ENCODE results near the gene SLC38A10. TPM values are rescaled to one million over a fixed set of nuclear protein-coding genes. Genes with fewer than 3 reads are reported as not detected.

SLC38A10 gene
- total and polyA plus RNA-seq, 2 of the 13 experiments (the other 11 are each of a cell fraction or from before 2014, with no cell fraction given) = 23.4 to 55.8 TPM

DNA sequence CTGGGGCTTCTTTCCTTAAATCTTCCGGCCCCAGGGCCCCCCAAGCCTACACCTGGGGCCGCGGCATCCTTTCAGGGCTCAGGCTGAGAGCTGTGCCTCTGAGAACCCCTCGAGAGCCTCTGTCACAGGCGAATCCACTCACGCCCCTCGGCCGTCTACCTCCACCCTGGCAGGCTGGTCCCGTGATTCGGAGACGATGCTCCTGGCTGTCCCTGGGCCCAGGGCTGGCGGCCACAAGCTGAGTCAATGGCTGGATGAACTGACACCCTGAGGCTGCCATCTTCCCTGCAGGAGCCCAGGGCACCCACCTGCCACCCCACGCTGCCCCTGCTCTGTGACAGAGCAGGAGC lies 60.6 kb downstream of the SLC38A10 start:
- 97% methylated on average over 13 of the region's 13 CpGs for WGBS (ENCODE audit: low lambda C conversion rate)
- Histone ChIP-seq H3K27me3 (ENCODE audit: control insufficient read depth in 1 of 2, insufficient read depth in 2 of 2, low read length in 2 of 2) (no peaks in the 10 kb centered on the region; a peak in 1 of 5 replicates), H3K4me3 (replicated peaks in 1 of 3; ENCODE audit: insufficient read depth in 1 of 3, low read depth in 2 of 3, low read length in 3 of 3) (no peak overlapping the region), H3K9ac (ENCODE audit: insufficient read depth, low read depth, low read length) (no peak overlapping the region), H2AFZ (ENCODE audit: low read length) (no peak overlapping the region), H3K9me3 (ENCODE audit: low read length) (no peaks in the 10 kb centered on the region), H4K20me1 (ENCODE audit: insufficient read depth, low read length) (peaks cover 4% of the 10 kb centered on the region; the same call in 1 of the 2 replicates), H3K4me2 (ENCODE audit: low read depth, low read length) (no peak overlapping the region), H3K4me1 (ENCODE audit: insufficient read depth, low read length) (peaks cover 12% of the 10 kb centered on the region), H3K79me2 (ENCODE audit: insufficient read depth, low read length) (peaks cover 21% of the 10 kb centered on the region), H3K27ac (ENCODE audit: extremely low read length, insufficient read depth, low read length) (no peak overlapping the region), H3K36me3 (replicated peaks in 1 of 2; ENCODE audit: control insufficient read depth in 1 of 2, insufficient read depth in 2 of 2, low read length in 2 of 2) (peaks cover 25 to 31% of the 10 kb centered on the region in 2 experiments; a peak in 4 of 5 replicates)
- DNase-seq (ENCODE audit: low spot score) (no peak), FAIRE-seq (no peak), ATAC-seq (no peak)
- BruUV-seq (replicated peaks) = no TSS peak
- intact Hi-C loops (cut with micrococcal nuclease; ENCODE audit: unreplicated experiment) = no loop called here
- ChIA-PET CTCF (ENCODE audit: low intra/inter-chr PET ratio, low total read pairs) (no interaction called here), POLR2A (interaction anchor here (1.7 kb wide), 1 partner anchor 12 kb away, joined by 5 read pairs; the partner anchor contains the start of gene CEP131)
- in situ Hi-C loops (cut with HindIII; ENCODE audit: extremely low pct_ligation_motif_present, low pct_unique_long_range_greater_than_20kb) = no loop called here
- TF ChIP-seq, protein P1, sequence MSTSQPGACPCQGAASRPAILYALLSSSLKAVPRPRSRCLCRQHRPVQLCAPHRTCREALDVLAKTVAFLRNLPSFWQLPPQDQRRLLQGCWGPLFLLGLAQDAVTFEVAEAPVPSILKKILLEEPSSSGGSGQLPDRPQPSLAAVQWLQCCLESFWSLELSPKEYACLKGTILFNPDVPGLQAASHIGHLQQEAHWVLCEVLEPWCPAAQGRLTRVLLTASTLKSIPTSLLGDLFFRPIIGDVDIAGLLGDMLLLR (CRISPR knock-in tag; IDR thresholded peaks at IDR 0.05) = no peak
- TF ChIP-seq AKNA (CRISPR knock-in tag; IDR thresholded peaks at IDR 0.05; ENCODE audit: borderline replicate concordance) (no peak), ZNF652 (CRISPR knock-in tag; IDR thresholded peaks at IDR 0.05; ENCODE audit: borderline replicate concordance, low read depth) (no peak), ZNF501 (CRISPR knock-in tag; IDR thresholded peaks at IDR 0.05) (no peak), FOXM1 (CRISPR knock-in tag; IDR thresholded peaks at IDR 0.05) (no peak)
- TF ChIP-seq, protein P2, sequence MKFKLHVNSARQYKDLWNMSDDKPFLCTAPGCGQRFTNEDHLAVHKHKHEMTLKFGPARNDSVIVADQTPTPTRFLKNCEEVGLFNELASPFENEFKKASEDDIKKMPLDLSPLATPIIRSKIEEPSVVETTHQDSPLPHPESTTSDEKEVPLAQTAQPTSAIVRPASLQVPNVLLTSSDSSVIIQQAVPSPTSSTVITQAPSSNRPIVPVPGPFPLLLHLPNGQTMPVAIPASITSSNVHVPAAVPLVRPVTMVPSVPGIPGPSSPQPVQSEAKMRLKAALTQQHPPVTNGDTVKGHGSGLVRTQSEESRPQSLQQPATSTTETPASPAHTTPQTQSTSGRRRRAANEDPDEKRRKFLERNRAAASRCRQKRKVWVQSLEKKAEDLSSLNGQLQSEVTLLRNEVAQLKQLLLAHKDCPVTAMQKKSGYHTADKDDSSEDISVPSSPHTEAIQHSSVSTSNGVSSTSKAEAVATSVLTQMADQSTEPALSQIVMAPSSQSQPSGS (CRISPR knock-in tag; IDR thresholded peaks at IDR 0.05) = no peak
- TF ChIP-seq, protein P3, sequence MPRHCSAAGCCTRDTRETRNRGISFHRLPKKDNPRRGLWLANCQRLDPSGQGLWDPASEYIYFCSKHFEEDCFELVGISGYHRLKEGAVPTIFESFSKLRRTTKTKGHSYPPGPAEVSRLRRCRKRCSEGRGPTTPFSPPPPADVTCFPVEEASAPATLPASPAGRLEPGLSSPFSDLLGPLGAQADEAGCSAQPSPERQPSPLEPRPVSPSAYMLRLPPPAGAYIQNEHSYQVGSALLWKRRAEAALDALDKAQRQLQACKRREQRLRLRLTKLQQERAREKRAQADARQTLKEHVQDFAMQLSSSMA (CRISPR knock-in tag; IDR thresholded peaks at IDR 0.05) = no peak
- TF ChIP-seq, protein P4, sequence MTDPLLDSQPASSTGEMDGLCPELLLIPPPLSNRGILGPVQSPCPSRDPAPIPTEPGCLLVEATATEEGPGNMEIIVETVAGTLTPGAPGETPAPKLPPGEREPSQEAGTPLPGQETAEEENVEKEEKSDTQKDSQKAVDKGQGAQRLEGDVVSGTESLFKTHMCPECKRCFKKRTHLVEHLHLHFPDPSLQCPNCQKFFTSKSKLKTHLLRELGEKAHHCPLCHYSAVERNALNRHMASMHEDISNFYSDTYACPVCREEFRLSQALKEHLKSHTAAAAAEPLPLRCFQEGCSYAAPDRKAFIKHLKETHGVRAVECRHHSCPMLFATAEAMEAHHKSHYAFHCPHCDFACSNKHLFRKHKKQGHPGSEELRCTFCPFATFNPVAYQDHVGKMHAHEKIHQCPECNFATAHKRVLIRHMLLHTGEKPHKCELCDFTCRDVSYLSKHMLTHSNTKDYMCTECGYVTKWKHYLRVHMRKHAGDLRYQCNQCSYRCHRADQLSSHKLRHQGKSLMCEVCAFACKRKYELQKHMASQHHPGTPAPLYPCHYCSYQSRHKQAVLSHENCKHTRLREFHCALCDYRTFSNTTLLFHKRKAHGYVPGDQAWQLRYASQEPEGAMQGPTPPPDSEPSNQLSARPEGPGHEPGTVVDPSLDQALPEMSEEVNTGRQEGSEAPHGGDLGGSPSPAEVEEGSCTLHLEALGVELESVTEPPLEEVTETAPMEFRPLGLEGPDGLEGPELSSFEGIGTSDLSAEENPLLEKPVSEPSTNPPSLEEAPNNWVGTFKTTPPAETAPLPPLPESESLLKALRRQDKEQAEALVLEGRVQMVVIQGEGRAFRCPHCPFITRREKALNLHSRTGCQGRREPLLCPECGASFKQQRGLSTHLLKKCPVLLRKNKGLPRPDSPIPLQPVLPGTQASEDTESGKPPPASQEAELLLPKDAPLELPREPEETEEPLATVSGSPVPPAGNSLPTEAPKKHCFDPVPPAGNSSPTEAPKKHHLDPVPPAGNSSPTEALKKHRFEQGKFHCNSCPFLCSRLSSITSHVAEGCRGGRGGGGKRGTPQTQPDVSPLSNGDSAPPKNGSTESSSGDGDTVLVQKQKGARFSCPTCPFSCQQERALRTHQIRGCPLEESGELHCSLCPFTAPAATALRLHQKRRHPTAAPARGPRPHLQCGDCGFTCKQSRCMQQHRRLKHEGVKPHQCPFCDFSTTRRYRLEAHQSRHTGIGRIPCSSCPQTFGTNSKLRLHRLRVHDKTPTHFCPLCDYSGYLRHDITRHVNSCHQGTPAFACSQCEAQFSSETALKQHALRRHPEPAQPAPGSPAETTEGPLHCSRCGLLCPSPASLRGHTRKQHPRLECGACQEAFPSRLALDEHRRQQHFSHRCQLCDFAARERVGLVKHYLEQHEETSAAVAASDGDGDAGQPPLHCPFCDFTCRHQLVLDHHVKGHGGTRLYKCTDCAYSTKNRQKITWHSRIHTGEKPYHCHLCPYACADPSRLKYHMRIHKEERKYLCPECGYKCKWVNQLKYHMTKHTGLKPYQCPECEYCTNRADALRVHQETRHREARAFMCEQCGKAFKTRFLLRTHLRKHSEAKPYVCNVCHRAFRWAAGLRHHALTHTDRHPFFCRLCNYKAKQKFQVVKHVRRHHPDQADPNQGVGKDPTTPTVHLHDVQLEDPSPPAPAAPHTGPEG (CRISPR knock-in tag; IDR thresholded peaks at IDR 0.05) = no peak
- TF ChIP-seq, protein P5, sequence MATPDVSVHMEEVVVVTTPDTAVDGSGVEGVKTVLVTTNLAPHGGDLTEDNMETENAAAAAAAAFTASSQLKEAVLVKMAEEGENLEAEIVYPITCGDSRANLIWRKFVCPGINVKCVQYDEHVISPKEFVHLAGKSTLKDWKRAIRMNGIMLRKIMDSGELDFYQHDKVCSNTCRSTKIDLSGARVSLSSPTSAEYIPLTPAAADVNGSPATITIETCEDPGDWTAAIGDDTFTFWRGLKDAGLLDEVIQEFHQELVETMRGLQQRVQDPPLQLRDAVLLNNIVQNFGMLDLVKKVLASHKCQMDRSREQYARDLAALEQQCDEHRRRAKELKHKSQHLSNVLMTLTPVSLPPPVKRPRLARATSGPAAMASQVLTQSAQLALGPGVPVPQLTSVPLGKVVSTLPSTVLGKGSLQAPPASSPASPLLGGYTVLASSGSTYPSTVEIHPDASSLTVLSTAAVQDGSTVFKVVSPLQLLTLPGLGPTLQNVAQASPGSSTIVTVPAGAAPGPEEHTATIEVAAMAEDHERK (CRISPR knock-in tag; IDR thresholded peaks at IDR 0.05; ENCODE audit: low read depth) = no peak

Measured in HepG2 (cell line).